ENCODE measurements around the gene LITAFD.
"Not testable (repeated sequence)": the region's sequence is repeated elsewhere in the genome, so short reads cannot be mapped to it uniquely, and the experiment has no call there.

LITAFD gene

GRCh38 chr16:8855972-8856371, 26.2 kb upstream of the LITAFD start:
- no peak for DNase-seq

GRCh38 chr16:8858994-8859912, 22.9 kb upstream of the LITAFD start:
- no peak for DNase-seq

- DNase-seq: no peak
These were observed 22.0 kb upstream of the LITAFD start for GRCh38 chr16:8859913-8860881.

DNA sequence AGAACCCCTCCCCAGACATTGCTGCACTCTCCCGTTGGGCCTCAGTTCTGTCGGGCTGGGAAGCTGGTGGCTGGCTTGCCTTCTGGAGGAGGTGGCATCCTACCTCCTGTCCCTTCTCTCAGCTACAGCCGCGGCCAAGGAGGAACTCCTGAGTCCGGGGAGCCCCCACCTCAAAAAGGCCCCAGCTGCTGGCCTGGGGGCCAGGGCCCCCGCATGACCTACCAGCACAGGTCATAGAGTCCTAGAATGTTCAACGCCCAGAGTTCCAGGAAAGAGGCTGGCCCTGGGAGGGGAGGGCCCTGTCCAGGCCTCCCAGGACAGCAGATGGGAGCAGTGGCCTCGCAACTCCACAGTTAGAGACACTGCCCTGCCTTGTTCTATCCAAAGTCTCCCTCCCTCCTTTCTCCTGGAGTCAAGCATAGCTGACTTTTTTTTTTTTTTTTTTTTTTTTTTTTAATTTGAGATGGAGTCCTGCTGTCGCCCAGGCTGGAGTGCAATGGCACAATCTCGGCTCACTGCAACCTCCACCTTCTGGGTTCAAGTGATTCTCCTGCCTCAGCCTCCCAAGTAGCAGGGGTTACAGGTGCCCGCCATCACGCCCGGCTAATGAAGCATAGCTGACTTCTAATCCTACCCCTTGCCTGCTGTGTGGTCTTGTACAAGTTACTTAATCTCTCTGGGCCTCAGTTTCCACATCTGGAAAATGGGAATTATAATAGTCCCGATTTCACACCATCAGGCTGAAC, 20.4 kb upstream of the LITAFD start:
- DNase-seq: peak in 3 of 51 donors; percentile 10 to 33 (median 12)

- DNase-seq: no peak
These were observed 19.6 kb upstream of the LITAFD start for GRCh38 chr16:8862309-8863130.

GRCh38 chr16:8863594-8864424, 18.3 kb upstream of the LITAFD start:
- DNase-seq: peak in 49 of 51 donors; percentile 21 to 96 (median 82)

- no peak for DNase-seq
These were observed 17.6 kb upstream of the LITAFD start for GRCh38 chr16:8864480-8865110.

DNA sequence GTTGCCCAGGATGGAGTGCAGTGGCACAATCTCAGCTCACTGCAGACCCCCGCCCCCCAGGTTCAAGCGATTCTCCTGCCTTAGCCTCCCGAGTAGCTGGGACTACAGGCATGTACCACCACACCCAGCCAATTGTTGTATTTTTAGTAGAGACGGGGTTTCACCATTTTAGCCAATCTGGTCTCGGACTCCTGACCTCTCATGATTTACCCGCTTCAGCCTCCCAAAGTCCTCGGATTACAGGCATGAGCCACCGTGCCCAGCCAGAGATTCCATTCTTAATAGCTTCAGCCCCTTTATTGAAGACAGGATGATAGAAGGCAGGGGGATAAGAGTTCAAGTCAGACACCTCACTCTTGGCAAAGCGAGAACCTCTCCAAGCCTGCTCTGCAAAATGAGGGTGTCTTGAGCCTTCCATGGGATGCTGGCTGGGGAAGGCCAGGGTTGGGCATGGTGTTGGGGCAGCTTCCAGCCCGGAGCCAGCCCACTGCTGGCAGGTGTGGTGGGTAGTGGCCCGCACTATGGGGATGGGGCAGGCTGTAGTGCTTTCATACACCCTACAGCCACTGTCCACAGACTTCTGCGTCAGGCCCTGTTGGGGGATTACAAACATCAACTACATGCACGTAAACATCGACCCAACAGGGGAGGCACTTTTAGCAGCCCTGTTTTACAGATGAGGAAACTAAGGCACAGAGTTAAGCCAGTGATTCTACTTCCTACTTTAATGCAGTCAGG, 16.8 kb upstream of the LITAFD start:
- no peak for DNase-seq

DNA sequence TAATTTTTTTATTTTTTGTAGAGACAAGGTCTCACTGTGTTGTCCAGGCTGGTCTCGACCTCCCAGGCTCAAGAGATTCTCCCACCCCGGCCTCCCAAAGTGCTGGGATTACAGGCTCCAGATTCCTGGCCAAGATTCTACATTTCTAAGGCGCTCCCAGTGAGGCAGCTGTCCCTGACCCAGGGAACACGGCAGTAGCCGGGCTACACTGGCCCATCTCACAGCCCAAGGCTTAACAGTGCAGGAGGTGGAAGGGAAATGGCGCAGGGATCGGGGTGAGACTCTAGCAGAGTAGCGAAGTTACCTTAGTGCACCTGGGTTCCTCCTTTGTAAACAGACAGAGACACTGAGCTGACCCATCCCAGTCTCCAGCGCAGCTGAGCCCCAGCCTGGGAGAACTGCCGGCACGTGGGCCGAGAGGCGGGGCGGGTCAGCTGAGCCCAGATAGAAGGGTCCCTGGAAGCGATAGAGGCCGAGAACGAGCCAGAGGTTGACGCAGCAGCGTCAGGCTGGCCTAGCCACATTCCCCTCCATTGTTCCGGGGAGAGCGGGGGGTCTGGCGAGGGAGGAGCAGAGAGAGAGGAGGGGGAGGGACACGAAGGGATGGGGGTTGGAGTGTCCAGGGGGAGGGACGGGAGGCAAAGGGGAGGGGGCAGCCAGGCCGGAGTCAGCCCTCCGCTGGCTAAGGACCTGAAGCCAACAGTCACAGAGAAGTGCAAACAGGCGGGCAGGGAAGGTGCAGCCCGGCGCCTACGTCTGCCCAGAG, 15.8 kb upstream of the LITAFD start:
- peak in 40 of 51 donors; percentile 10 to 79 (median 44) for DNase-seq

DNA sequence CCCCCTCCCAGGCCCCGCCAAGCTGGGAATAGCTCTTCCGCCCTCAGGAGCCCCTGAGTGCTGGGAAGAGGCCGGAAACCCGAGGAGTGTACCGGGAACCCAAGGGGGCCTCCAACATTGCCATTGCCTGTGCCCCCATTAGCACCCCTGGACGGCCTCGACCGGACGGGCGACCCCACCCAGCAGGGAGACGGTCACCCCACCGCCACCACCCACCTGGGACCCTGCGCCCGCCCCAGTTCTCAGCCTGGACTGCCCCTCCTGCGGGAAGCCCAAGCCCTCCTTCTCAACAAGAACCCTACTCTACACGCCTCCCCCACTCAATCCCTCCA, 15.3 kb upstream of the LITAFD start:
- DNase-seq: no peak

GRCh38 chr16:8867216-8867931, 14.8 kb upstream of the LITAFD start:
- DNase-seq: peak in 33 of 51 donors; percentile 7 to 82 (median 32)

- no peak for DNase-seq
These were observed 14.2 kb upstream of the LITAFD start for GRCh38 chr16:8867932-8868415.

GRCh38 chr16:8868416-8869211, 13.5 kb upstream of the LITAFD start, which contains the start of gene CARHSP1:
TSS of gene CARHSP1 (minus strand) at chr16:8869006. CDS start at chr16:8859328, 9,678 bp downstream.
- DNase-seq: peak in 50 of 51 donors; percentile 27 to 94 (median 82)

GRCh38 chr16:8869212-8869987, 12.8 kb upstream of the LITAFD start:
- no peak for DNase-seq

DNA sequence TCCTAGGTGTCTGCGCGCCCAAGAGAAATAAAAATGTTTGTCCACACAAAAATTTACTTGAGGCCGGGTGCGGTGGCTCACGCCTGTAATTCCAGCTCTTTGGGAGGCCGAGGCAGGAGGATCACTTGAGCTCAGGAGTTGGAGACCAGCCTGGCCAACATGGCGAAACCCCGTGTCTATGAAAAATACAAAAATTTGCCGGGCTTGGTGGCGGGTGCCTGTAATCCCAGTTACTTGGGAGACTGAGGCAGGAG, 12.2 kb upstream of the LITAFD start:
- DNase-seq: not testable (repeated sequence)

Data from hypothalamus (tissue), 51 donors.